A549 (cell line): ENCODE data around the gene TOR2A.

Experiments
- EP300 ChIP-seq, 2 experiments: fragments of >200 bp; sonication (Bioruptor Twin); formaldehyde crosslinking; IDR thresholded peaks; 2 replicates in 1 of 2; 3 replicates in 1 of 2; pipeline ENCODE4 v1.6.1; 2016 to 2017
- PHF8 ChIP-seq: fragments of 200-600 bp; sonication (generic); IDR thresholded peaks from 2 replicates; pipeline ENCODE4 v1.6.1; 2016; ENCODE audit warnings: low read depth, mild to moderate bottlenecking, antibody characterized with exemption, moderate library complexity, borderline replicate concordance
- POLR2A ChIP-seq: IDR thresholded peaks from 2 replicates; pipeline ENCODE4 v1.6.1; 2012; ENCODE audit warnings: mild to moderate bottlenecking, low read length
- RAD21 ChIP-seq, 2 experiments: fragments of >200 bp in 1 of 2; sonication (Bioruptor Twin) in 1 of 2; formaldehyde crosslinking in 1 of 2; IDR thresholded peaks in 1 of 2; conservative IDR thresholded peaks in 1 of 2; 2 replicates in 1 of 2; 3 replicates in 1 of 2; pipeline ENCODE4 v1.6.1; 2012 to 2018; ENCODE audit warnings: inconsistent platforms in 1 of 2
- RFX5 ChIP-seq: fragments of 450-650 bp; IDR thresholded peaks from 2 replicates; pipeline ENCODE4 v1.7.1; 2014; ENCODE audit warnings: antibody characterized with exemption, mild to moderate bottlenecking, moderate library complexity
- SREBF2 ChIP-seq: fragments of 450-650 bp; IDR thresholded peaks from 2 replicates; pipeline ENCODE4 v1.6.1; 2014; ENCODE audit warnings: mild to moderate bottlenecking, moderate library complexity
- TF ChIP-seq, protein P1 (sequence below): fragments of >200 bp; sonication (Bioruptor Twin); formaldehyde crosslinking; IDR thresholded peaks from 3 replicates; pipeline ENCODE4 v1.5.1; 2016

DNA sequence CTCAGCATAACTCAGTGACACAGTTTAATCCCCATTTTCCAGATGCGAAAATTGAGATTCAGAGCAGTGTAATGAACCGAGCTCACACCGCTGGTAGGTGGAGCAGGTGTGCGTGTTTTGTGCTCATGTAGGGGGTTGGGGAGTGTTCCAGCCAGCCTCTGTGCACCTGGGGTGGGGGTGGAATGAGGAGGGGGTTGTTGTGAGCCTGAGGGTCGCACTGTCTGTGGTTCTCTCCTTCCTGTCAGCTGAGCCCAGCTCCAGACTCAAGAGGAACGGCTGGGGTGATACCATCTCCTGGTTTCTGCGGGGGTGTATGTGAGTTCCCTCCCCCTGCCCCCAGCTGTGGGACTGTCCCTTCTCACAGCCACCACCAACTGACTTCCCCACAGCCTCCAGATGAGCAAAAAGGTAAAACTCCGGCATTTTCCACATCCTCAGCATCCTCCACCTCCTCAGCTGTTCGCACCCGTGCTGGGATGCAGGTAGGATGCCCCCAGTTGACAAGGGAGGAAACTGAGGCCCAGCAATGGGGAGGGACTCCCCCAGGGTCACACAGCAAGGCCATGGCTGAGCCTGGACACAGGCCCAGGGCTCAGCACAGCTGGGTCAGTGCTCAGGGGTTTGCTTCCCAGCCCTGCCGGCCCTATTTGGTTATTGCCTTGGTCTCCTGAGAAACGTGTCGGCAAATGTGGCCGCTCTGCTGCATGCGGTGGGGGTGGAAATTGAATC is 41.3 kb upstream of the TOR2A start:
- TF ChIP-seq RAD21 (conservative IDR thresholded peaks at IDR 0.05 in 1 of 2, IDR thresholded peaks at IDR 0.05 in 1 of 2) (no peak), SREBF2 (no peak), PHF8 (no peak), EP300 (IDR thresholded peaks at IDR 0.05) (no peak), RFX5 (no peak), POLR2A (no peak)
- TF ChIP-seq, protein P1, sequence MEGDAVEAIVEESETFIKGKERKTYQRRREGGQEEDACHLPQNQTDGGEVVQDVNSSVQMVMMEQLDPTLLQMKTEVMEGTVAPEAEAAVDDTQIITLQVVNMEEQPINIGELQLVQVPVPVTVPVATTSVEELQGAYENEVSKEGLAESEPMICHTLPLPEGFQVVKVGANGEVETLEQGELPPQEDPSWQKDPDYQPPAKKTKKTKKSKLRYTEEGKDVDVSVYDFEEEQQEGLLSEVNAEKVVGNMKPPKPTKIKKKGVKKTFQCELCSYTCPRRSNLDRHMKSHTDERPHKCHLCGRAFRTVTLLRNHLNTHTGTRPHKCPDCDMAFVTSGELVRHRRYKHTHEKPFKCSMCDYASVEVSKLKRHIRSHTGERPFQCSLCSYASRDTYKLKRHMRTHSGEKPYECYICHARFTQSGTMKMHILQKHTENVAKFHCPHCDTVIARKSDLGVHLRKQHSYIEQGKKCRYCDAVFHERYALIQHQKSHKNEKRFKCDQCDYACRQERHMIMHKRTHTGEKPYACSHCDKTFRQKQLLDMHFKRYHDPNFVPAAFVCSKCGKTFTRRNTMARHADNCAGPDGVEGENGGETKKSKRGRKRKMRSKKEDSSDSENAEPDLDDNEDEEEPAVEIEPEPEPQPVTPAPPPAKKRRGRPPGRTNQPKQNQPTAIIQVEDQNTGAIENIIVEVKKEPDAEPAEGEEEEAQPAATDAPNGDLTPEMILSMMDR: no peak
